COLO829 (cell line): Measurements from ENCODE around the gene PARD6A.
"Not testable (repeated sequence)": the region's sequence is repeated elsewhere in the genome, so short reads cannot be mapped to it uniquely, and the experiment has no call there.

Experiments
- DNase-seq: peaks from one replicate; pipeline ENCODE4 v3.0.0; 2012; ENCODE audit warnings: low spot score

PARD6A gene

GRCh38 chr16:67685388-67686112 lies 24.8 kb downstream of the PARD6A start:
- DNase-seq = no peak

GRCh38 chr16:67693517-67694285 lies 32.9 kb downstream of the PARD6A start:
- not testable (repeated sequence) for DNase-seq

DNA sequence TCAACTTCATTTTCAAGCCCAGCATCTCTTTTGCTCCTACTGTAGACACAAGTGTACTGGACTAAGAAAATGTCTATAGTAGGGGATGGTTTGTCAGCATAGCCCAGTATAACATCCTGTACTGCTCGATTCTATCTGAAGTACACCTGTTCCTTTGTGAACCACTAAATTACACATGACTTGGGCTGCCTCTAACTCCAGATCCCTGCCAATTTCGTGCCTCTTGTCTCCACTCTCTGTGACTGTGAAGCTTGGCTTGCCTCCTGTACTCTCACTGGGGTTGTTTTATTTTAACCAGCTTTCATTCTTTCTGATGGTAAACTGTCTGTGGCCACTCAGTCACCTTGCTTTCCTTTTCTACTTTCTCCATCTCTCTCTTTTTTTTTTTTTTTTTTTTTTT lies 33.9 kb downstream of the PARD6A start:
- no peak for DNase-seq

GRCh38 chr16:67697422-67698185 lies 36.8 kb downstream of the PARD6A start:
- no peak for DNase-seq

- DNase-seq = no peak
Measured at GRCh38 chr16:67699265-67699664, 38.5 kb downstream of the PARD6A start.

DNA sequence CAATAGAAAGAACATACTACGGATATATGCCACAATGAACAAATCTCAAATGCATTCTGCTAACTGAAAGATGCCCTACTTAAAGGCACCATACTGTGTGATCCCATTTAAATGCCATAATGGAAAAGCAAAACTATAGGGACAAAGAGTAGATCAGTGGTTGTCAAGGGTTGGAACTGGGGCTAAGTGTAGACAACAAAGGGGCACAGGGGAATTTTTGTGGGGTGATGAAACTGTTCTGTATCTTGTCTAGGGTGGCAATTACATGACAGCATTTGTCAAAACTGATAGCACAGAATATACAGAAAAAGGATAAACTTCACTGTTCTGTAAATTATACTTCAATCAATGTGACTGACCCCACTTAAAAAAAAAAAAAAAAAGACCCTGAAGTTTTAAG lies 40.7 kb downstream of the PARD6A start:
- DNase-seq = no peak

- DNase-seq = no peak
Measured at GRCh38 chr16:67702130-67702529, 41.4 kb downstream of the PARD6A start.

DNA sequence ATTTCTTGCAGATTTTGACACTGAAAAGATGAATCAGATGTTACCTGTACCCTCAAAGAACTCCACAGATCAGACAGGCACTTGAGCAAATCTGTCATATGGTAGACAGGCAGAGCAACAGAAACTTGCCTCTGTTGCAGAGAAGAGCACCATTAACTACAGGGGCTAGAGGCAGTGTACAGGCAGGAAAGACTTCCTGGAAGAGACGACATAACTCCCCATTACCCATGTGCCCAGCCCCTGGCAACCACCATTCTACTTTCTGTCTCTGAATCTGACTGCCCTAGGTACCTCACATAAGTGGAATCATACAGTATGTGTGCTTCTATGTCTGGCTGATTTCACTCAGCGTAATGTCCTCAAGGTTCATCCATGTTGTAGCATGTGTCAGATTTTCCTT lies 42.9 kb downstream of the PARD6A start:
- no peak for DNase-seq

GRCh38 chr16:67704110-67704509 lies 43.4 kb downstream of the PARD6A start:
- DNase-seq = no peak

DNA sequence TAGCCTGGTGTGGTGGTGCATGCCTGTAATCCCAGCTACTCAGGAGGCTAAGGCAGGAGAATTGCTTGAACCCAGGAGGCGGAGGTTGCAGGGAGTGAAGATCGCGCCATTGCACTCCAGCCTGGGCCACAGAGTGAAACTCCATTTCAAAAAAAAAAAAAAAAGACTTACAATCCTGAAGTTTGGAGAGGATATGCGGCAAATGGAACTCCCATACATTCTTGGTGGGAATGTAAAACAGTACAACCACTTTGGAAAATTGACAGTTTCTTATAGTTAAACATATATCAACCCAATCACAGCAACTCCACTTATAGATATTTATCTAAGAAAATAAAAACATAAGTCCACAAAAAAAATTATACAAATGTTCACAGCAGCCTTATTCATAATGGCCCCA lies 46.5 kb downstream of the PARD6A start:
- DNase-seq = no peak

- DNase-seq = no peak
Measured at GRCh38 chr16:67707790-67708189, 47.0 kb downstream of the PARD6A start.

DNA sequence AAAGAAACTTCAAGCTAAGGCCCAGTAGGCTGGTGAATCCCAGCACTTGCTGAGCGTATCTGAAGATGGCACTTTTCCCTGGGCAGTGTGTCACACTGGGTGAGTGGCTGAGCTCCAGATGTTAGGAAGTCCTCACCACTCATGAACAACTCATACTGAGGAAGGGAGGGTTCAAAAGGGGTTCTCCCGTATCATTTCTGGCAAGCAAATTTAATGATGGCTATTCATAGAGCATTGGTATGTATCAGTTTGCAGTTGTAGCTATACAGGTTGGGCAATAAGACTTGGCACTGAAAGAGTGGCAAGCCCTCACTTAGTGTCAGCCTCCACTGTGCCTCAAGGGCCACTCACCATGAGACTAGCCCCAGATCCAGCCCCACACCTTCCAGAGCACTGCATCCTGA lies 47.6 kb downstream of the PARD6A start:
- no peak for DNase-seq

DNA sequence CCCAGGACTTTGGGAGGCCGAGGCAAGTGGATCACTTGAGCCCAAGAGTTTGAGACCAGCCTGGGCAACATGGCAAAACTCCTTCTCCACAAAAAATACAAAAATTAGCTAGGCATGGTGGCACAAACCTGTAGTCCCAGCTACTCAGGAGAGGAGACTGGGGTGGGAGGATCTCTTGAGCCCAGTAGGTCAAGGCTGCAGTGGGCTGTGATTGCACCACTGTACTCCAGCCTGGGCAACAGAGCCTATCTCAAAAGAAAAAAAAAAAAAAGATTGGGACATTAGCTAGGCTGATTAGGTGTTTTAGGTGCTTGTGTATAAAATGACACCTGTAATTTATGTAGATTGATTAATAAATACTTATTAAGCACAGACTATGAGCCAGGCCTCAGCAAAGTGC lies 48.3 kb downstream of the PARD6A start:
- no peak for DNase-seq

DNA sequence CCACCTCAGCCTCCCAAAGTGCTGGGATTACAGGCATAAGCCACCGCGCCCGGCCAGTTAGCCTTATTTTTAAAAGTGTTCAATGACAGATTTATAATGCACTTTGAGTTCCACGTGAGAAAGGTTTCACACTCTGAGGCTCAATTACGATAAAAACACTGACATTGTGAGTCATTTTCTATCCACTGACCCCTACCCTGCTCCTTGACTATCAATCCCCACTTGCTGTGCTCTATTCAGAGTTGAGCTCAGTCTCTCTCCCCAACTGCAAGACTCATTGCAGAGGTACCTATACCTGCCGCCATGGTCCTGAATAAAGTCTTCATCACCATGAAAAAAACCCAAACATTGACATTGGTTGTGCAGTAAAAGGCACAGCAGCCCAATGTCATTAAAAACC lies 49.8 kb downstream of the PARD6A start:
- no peak for DNase-seq
